H1 (cell line): ENCODE results near the gene SNX15. TPM values are rescaled to one million over a fixed set of nuclear protein-coding genes. Genes with fewer than 3 reads are reported as not detected.

Experiments used
- CTCF ChIA-PET: fragments of 300-600 bp; sonication (Branson Sonifier 250); formaldehyde crosslinking; loops from one replicate; lab custom pipeline; 2021; ENCODE audit not compliant: partially characterized antibody; lab: Charles Lee
- POLR2A ChIA-PET: fragments of 300-600 bp; sonication (Branson Sonifier 250); formaldehyde crosslinking; loops from one replicate; lab custom pipeline; 2021; ENCODE audit warnings: inconsistent platforms; ENCODE audit not compliant: partially characterized antibody; lab: Charles Lee
- DNase-seq, 2 experiments: peaks; one replicate each; pipeline versions ENCODE4 v3.0.0 to v3.0.0-alpha.2; 2010 to 2022; ENCODE audit warnings: low spot score in 2 of 2, low read depth in 1 of 2, mixed read lengths in 1 of 2
- FAIRE-seq: peaks from 2 replicates; lab custom pipeline; 2011; peaks lifted over from hg19 to GRCh38; lab: Jason Lieb, UNC
- H2AFZ ChIP-seq: 2 replicates; pipeline ENCODE4 v1.8.1; 2012; ENCODE audit warnings: low read length, inconsistent platforms
- H2AK5ac ChIP-seq: 2 replicates; pipeline ENCODE4 v1.6.1; 2013; ENCODE audit warnings: low read depth, low read length
- H2BK120ac ChIP-seq: replicated peaks from 2 replicates; pipeline ENCODE3; 2013; ENCODE audit warnings: low read depth, low read length, inconsistent platforms
- H2BK12ac ChIP-seq: 2 replicates; pipeline ENCODE4 v1.6.1; 2013; ENCODE audit warnings: low read depth, low read length
- H2BK15ac ChIP-seq: 2 replicates; pipeline ENCODE4 v1.6.1; 2013; ENCODE audit warnings: low read length
- H2BK20ac ChIP-seq: 2 replicates; pipeline ENCODE4 v1.6.1; 2013; ENCODE audit warnings: low read length
- H2BK5ac ChIP-seq: 2 replicates; pipeline ENCODE4 v1.6.1; 2013; ENCODE audit warnings: low read depth, low read length
- H3K14ac ChIP-seq: 2 replicates; pipeline ENCODE4 v1.6.1; 2013; ENCODE audit warnings: inconsistent platforms; ENCODE audit not compliant: insufficient read length
- H3K18ac ChIP-seq: 2 replicates; pipeline ENCODE4 v1.6.1; 2013; ENCODE audit warnings: low read length; ENCODE audit errors: extremely low read depth
- H3K23ac ChIP-seq: 2 replicates; pipeline ENCODE4 v1.6.1; 2013; ENCODE audit warnings: inconsistent platforms; ENCODE audit not compliant: insufficient read length
- H3K23me2 ChIP-seq: 2 replicates; pipeline ENCODE4 v1.6.1; 2013; ENCODE audit warnings: low read depth, low read length
- H3K27ac ChIP-seq: 2 replicates; pipeline ENCODE4 v1.6.1; 2011; ENCODE audit warnings: low read depth, low read length, inconsistent platforms
- H3K27me3 ChIP-seq, 4 experiments: replicated peaks in 1 of 4; 1 replicate in 1 of 4; 2 replicates in 3 of 4; pipeline versions ENCODE4 v1.6.1 to v1.8.1; 2011 to 2013; ENCODE audit warnings: low read length in 3 of 4, mild to moderate bottlenecking in 3 of 4, inconsistent platforms in 2 of 4, mixed read lengths in 2 of 4, moderate library complexity in 1 of 4; ENCODE audit not compliant: control insufficient read depth in 3 of 4, insufficient read depth in 3 of 4; ENCODE audit errors: extremely low read depth in 1 of 4
- H3K36me3 ChIP-seq, 4 experiments: 2 replicates each; pipeline versions ENCODE4 v1.6.1 to v1.8.1; 2011 to 2013; ENCODE audit warnings: mild to moderate bottlenecking in 4 of 4, low read length in 3 of 4, moderate library complexity in 2 of 4, control low read depth in 1 of 4, inconsistent platforms in 1 of 4; ENCODE audit not compliant: insufficient read depth in 4 of 4, control insufficient read depth in 2 of 4
- H3K4ac ChIP-seq: replicated peaks from 2 replicates; pipeline ENCODE3; 2013; ENCODE audit warnings: low read length, low read depth, mixed read lengths, inconsistent platforms; ENCODE audit not compliant: insufficient read length
- H3K4me1 ChIP-seq, 4 experiments: replicated peaks in 1 of 4; 1 replicate in 1 of 4; 2 replicates in 3 of 4; pipeline versions ENCODE4 v1.6.1 to v1.8.1; 2011 to 2013; ENCODE audit warnings: low read length in 3 of 4, inconsistent platforms in 2 of 4, mixed read lengths in 1 of 4; ENCODE audit not compliant: insufficient read depth in 4 of 4, control insufficient read depth in 3 of 4
- H3K4me2 ChIP-seq, 2 experiments: 2 replicates each; pipeline versions ENCODE4 v1.6.1 to v1.8.1; 2011 to 2013; ENCODE audit warnings: low read depth in 2 of 2, low read length in 2 of 2, control low read depth in 1 of 2, inconsistent platforms in 1 of 2, mild to moderate bottlenecking in 1 of 2; ENCODE audit not compliant: insufficient read depth in 1 of 2
- H3K4me3 ChIP-seq, 4 experiments: fragments of 200-600, 300-600 bp in 1 of 4; sonication (generic), shearing (Covaris generic), sonication (Bioruptor Twin) in 1 of 4; 2 replicates each; pipeline versions ENCODE4 v1.5.1 to v1.8.1; 2011 to 2016; ENCODE audit warnings: low read length in 4 of 4, low read depth in 3 of 4, control low read depth in 2 of 4, inconsistent platforms in 2 of 4, mild to moderate bottlenecking in 2 of 4, mixed read lengths in 1 of 4, moderate library complexity in 1 of 4; ENCODE audit not compliant: insufficient read depth in 2 of 4; ENCODE audit errors: extremely low read depth in 1 of 4
- H3K56ac ChIP-seq: replicated peaks from 2 replicates; pipeline ENCODE3; 2013; ENCODE audit warnings: low read depth, mild to moderate bottlenecking, mixed read lengths, low read length, inconsistent platforms; ENCODE audit not compliant: insufficient read length
- H3K79me1 ChIP-seq: 2 replicates; pipeline ENCODE4 v1.6.1; 2013; ENCODE audit warnings: low read depth, low read length, control low read depth
- H3K79me2 ChIP-seq, 2 experiments: 2 replicates each; pipeline versions ENCODE4 v1.6.1 to v1.8.1; 2012 to 2013; ENCODE audit warnings: low read length in 2 of 2, mild to moderate bottlenecking in 2 of 2, inconsistent platforms in 1 of 2; ENCODE audit not compliant: insufficient read depth in 2 of 2, control insufficient read depth in 1 of 2
- H3K9ac ChIP-seq, 4 experiments: replicated peaks in 1 of 4; 1 replicate in 1 of 4; 2 replicates in 3 of 4; pipeline versions ENCODE4 v1.6.1 to v1.8.1; 2011 to 2013; ENCODE audit warnings: low read depth in 3 of 4, low read length in 3 of 4, control low read depth in 2 of 4, mild to moderate bottlenecking in 2 of 4, moderate library complexity in 2 of 4, inconsistent platforms in 1 of 4; ENCODE audit errors: extremely low read depth in 1 of 4
- H3K9me3 ChIP-seq, 2 experiments: 2 replicates each; pipeline versions ENCODE4 v1.6.1 to v1.8.1; 2012 to 2013; ENCODE audit warnings: mild to moderate bottlenecking in 2 of 2, moderate library complexity in 2 of 2, control low read depth in 1 of 2, inconsistent platforms in 1 of 2, low read depth in 1 of 2, low read length in 1 of 2, mixed read lengths in 1 of 2; ENCODE audit not compliant: insufficient read depth in 2 of 2
- H4K20me1 ChIP-seq, 2 experiments: replicated peaks in 1 of 2; 2 replicates each; pipeline versions ENCODE3 to v1.8.1; 2011 to 2013; ENCODE audit warnings: inconsistent platforms in 2 of 2, low read length in 2 of 2, mild to moderate bottlenecking in 1 of 2; ENCODE audit not compliant: insufficient read depth in 2 of 2, control insufficient read depth in 1 of 2
- H4K5ac ChIP-seq: 2 replicates; pipeline ENCODE4 v1.6.1; 2013; ENCODE audit warnings: low read length, low read depth, mixed read lengths, inconsistent platforms; ENCODE audit not compliant: insufficient read length
- H4K8ac ChIP-seq: 2 replicates; pipeline ENCODE4 v1.8.0; 2013; ENCODE audit warnings: mild to moderate bottlenecking, moderate library complexity, low read length, inconsistent platforms; ENCODE audit not compliant: insufficient read depth; ENCODE audit errors: extremely low read depth
- H4K91ac ChIP-seq: replicated peaks from 2 replicates; pipeline ENCODE3; 2013; ENCODE audit warnings: low read length, mixed read lengths, inconsistent platforms; ENCODE audit not compliant: insufficient read length
- ASH2L ChIP-seq: fragments of 200-600, 300-600 bp; sonication (generic); IDR thresholded peaks from one replicate; pipeline ENCODE4 v1.7.1; 2017; ENCODE audit warnings: low read length
- ATF3 ChIP-seq: IDR thresholded peaks from 2 replicates; pipeline ENCODE4 v1.6.1; 2011; ENCODE audit warnings: low read depth, mild to moderate bottlenecking, low read length; ENCODE audit not compliant: insufficient read depth
- BACH1 ChIP-seq: IDR thresholded peaks from 2 replicates; pipeline ENCODE4 v1.6.1; 2012; ENCODE audit warnings: low read length, improper control_type of control experiment
- MAFK ChIP-seq: IDR thresholded peaks from 2 replicates; pipeline ENCODE4 v1.6.1; 2012; ENCODE audit warnings: low read depth, mild to moderate bottlenecking, improper control_type of control experiment, low read length
- MAX ChIP-seq: IDR thresholded peaks from 2 replicates; pipeline ENCODE4 v1.6.1; 2012; ENCODE audit warnings: inconsistent platforms
- RNF2 ChIP-seq: fragments of 200-900, 300-1000 bp; sonication (generic); IDR thresholded peaks from 2 replicates; pipeline ENCODE4 v1.7.1; 2016; ENCODE audit warnings: borderline replicate concordance, low read depth, mild to moderate bottlenecking, antibody characterized with exemption, low read length; ENCODE audit not compliant: poor library complexity, severe bottlenecking; ENCODE audit errors: missing control alignments
- RXRA ChIP-seq: IDR thresholded peaks from 2 replicates; pipeline ENCODE4 v1.6.1; 2011; ENCODE audit warnings: low read depth, mild to moderate bottlenecking, low read length, moderate library complexity; ENCODE audit not compliant: insufficient read depth
- TAF1 ChIP-seq: IDR thresholded peaks from 2 replicates; pipeline ENCODE4 v1.6.1; 2011; ENCODE audit warnings: mild to moderate bottlenecking, low read depth, low read length
- TCF12 ChIP-seq: IDR thresholded peaks from 2 replicates; pipeline ENCODE4 v1.6.1; 2011; ENCODE audit warnings: low read depth, mild to moderate bottlenecking, low read length
- USF2 ChIP-seq: IDR thresholded peaks from 2 replicates; pipeline ENCODE4 v1.6.1; 2011; ENCODE audit warnings: low read length, improper control_type of control experiment
- WGBS, 2 experiments: shearing (Covaris generic) in 1 of 2; methylation state at CpG; one replicate each; pipeline versions ENCODE4 v1.1.6 to v1.1.7; 2013 to 2015; ENCODE audit warnings: low lambda C conversion rate in 2 of 2, mixed read lengths in 2 of 2, inconsistent platforms in 1 of 2, low coverage in 1 of 2, missing lambda C conversion rate in 1 of 2; ENCODE audit not compliant: insufficient replicate concordance in 2 of 2, insufficient coverage in 1 of 2, insufficient read length in 1 of 2; ENCODE audit errors: extremely low coverage in 1 of 2, missing lambda C conversion rate in 1 of 2; 5-methylcytosine and 5-hydroxymethylcytosine counted together
- polyA plus RNA-seq, 7 experiments: library from polyadenylated mRNA; depleted of rRNA in 3 of 7; stranded (reverse) in 5 of 7; unstranded in 2 of 7; fragments of >200 nt in 5 of 7; fragments of 200-250 nt in 2 of 7; gene quantifications; 1 replicate in 5 of 7; 2 replicates in 1 of 7; 4 replicates in 1 of 7; pipeline versions ENCODE4 v1.2.1 to v1.2.3, GENCODE V29; 2011 to 2013; ENCODE audit warnings: missing spikeins in 2 of 7, mixed read lengths in 2 of 7
- total RNA-seq: library from RNA; stranded (reverse); fragmentation: NEBNext Ultra II Directional; extraction: Animal tissue kit (Norgen Biotek cat#: 25700); gene quantifications from 2 replicates; pipeline ENCODE4 v1.2.1, GENCODE V29; 2021

SNX15 gene
- total and polyA plus RNA-seq, 2 of the 8 experiments (the other 6 are each of a cell fraction or from before 2014, with no cell fraction given), result 13.0 to 18.3 TPM

- Histone ChIP-seq H3K14ac (no peak overlapping the region), H3K23ac (no peak overlapping the region), H4K5ac (no peak overlapping the region), H4K91ac (no peak overlapping the region), H3K4me1 (no peaks in the 10 kb centered on the region), H3K56ac (no peak overlapping the region), H3K36me3 (no peaks in the 10 kb centered on the region), H3K4ac (no peak overlapping the region), H3K18ac (no peak overlapping the region), H3K9ac (no peak overlapping the region), H3K4me2 (no peak overlapping the region), H3K27ac (no peak overlapping the region), H2BK120ac (no peak overlapping the region), H2BK5ac (no peak overlapping the region), H2AFZ (no peak overlapping the region), H4K20me1 (no peaks in the 10 kb centered on the region), H3K79me2 (no peaks in the 10 kb centered on the region), H3K23me2 (no peaks in the 10 kb centered on the region), H3K27me3 (no peaks in the 10 kb centered on the region; a peak in 1 of 7 replicates), H3K4me3 (no peak overlapping the region), H3K79me1 (no peaks in the 10 kb centered on the region), H2BK20ac (no peak overlapping the region), H2AK5ac (0 out of 2 replicates have a peak overlapping the region, but pooled peaks have one; percentile 24), H2BK12ac (no peak overlapping the region), H3K9me3 (no peaks in the 10 kb centered on the region), H2BK15ac (no peak overlapping the region), H4K8ac (no peak overlapping the region; the same call in 1 of the 2 replicates)
- CTCF ChIA-PET, result interaction anchor here (1.1 to 4.2 kb wide), 5 partner anchors 8 to 44 kb away, joined by 5 to 28 read pairs (median 6); partner anchors contain the start of gene ARL2
- no peak for DNase-seq
- 93% methylated on average over 11 of the region's 13 CpGs; no CpG with 5 or more reads in 1 of the 2 experiments for WGBS, 2 experiments
- POLR2A ChIA-PET, result interaction anchor here (0.7 to 3.4 kb wide), 4 partner anchors 10 to 25 kb away, joined by 3 to 16 read pairs (median 6); no protein-coding TSS in a partner anchor
- FAIRE-seq, result no peak
- TF ChIP-seq TAF1 (no peak), TCF12 (no peak), USF2 (no peak), BACH1 (no peak), RXRA (no peak), ATF3 (no peak), MAFK (no peak), ASH2L (no peak), RNF2 (no peak), MAX (no peak)
These were observed 30.8 kb downstream of the SNX15 start for GRCh38 chr11:65058012-65058411.
